GM21367 (cell line): ENCODE results near the gene CMKLR1.

Experiments
- ATAC-seq: cut with Tn5 transposase; IDR thresholded peaks from one replicate; pipeline ENCODE4 v1.9.1; 2021; ENCODE audit not compliant: unreplicated experiment

The CMKLR1 gene

GRCh38 chr12:108363565-108363964 lies 24.5 kb upstream of the CMKLR1 start:
- no peak for ATAC-seq

- no peak for ATAC-seq
These were observed 24.1 kb upstream of the CMKLR1 start for GRCh38 chr12:108363165-108363564.

- ATAC-seq: no peak
These were observed 22.5 kb upstream of the CMKLR1 start for GRCh38 chr12:108361606-108362005.

- no peak for ATAC-seq
These were observed 21.4 kb upstream of the CMKLR1 start for GRCh38 chr12:108360487-108360886.

GRCh38 chr12:108360057-108360456 lies 20.9 kb upstream of the CMKLR1 start:
- ATAC-seq: no peak

- no peak for ATAC-seq
These were observed 19.5 kb upstream of the CMKLR1 start for GRCh38 chr12:108358580-108358965.

GRCh38 chr12:108357834-108358579 lies 18.9 kb upstream of the CMKLR1 start:
- ATAC-seq: no peak

GRCh38 chr12:108356835-108357806 lies 18.0 kb upstream of the CMKLR1 start:
- no peak for ATAC-seq

GRCh38 chr12:108355069-108355468 lies 16.0 kb upstream of the CMKLR1 start:
- ATAC-seq: no peak

GRCh38 chr12:108352591-108352990 lies 13.5 kb upstream of the CMKLR1 start:
- no peak for ATAC-seq

- ATAC-seq: no peak
These were observed 11.4 kb upstream of the CMKLR1 start for GRCh38 chr12:108350511-108350910.

GRCh38 chr12:108349278-108349688 lies 10.2 kb upstream of the CMKLR1 start:
- no peak for ATAC-seq

GRCh38 chr12:108348842-108349241 lies 9.7 kb upstream of the CMKLR1 start:
- no peak for ATAC-seq

- no peak for ATAC-seq
These were observed 7.9 kb upstream of the CMKLR1 start for GRCh38 chr12:108346727-108347710.

GRCh38 chr12:108345716-108346633 lies 6.9 kb upstream of the CMKLR1 start:
- no peak for ATAC-seq

- no peak for ATAC-seq
These were observed 3.9 kb upstream of the CMKLR1 start for GRCh38 chr12:108342985-108343384.

GRCh38 chr12:108341854-108342847 lies 3.0 kb upstream of the CMKLR1 start:
- no peak for ATAC-seq

GRCh38 chr12:108341356-108341755 lies 2.2 kb upstream of the CMKLR1 start:
- no peak for ATAC-seq

- ATAC-seq: no peak
These were observed 926 bp upstream of the CMKLR1 start for GRCh38 chr12:108340037-108340436.
